Mesenchymal stem cell (in vitro differentiated cells and primary cell): ENCODE results near the gene PKN1.

Experiments used
- DNase-seq: peaks from one replicate; pipeline ENCODE4 v3.0.0-alpha.2; 2013
- H2AFZ ChIP-seq: one replicate; pipeline ENCODE4 v1.6.1; 2013; ENCODE audit warnings: low read depth, mild to moderate bottlenecking, control low read depth, inconsistent platforms, low read length, moderate library complexity
- H2AK5ac ChIP-seq: 2 replicates; pipeline ENCODE4 v1.6.1; 2013; ENCODE audit warnings: low read length, moderate library complexity, mild to moderate bottlenecking, inconsistent platforms; ENCODE audit not compliant: severe bottlenecking
- H2BK120ac ChIP-seq: one replicate; pipeline ENCODE4 v1.6.1; 2013; ENCODE audit warnings: low read depth, mild to moderate bottlenecking, inconsistent platforms, low read length, moderate library complexity
- H2BK12ac ChIP-seq, 2 experiments: one replicate each; pipeline ENCODE4 v1.6.1; 2013; ENCODE audit warnings: inconsistent platforms in 2 of 2, low read length in 2 of 2, mild to moderate bottlenecking in 2 of 2, moderate library complexity in 2 of 2, control low read depth in 1 of 2
- H2BK15ac ChIP-seq: one replicate; pipeline ENCODE4 v1.6.1; 2013; ENCODE audit warnings: mild to moderate bottlenecking, low read depth, inconsistent platforms; ENCODE audit not compliant: poor library complexity, severe bottlenecking
- H2BK5ac ChIP-seq: 2 replicates; pipeline ENCODE4 v1.6.1; 2013; ENCODE audit warnings: low read depth, mild to moderate bottlenecking, low read length, control low read depth, inconsistent platforms; ENCODE audit not compliant: poor library complexity, severe bottlenecking
- H3K14ac ChIP-seq, 2 experiments: one replicate each; pipeline ENCODE4 v1.6.1; 2013; ENCODE audit warnings: inconsistent platforms in 2 of 2, low read length in 2 of 2, control low read depth in 1 of 2, mild to moderate bottlenecking in 1 of 2, moderate library complexity in 1 of 2
- H3K18ac ChIP-seq, 2 experiments: one replicate each; pipeline ENCODE4 v1.6.1; 2013; ENCODE audit warnings: inconsistent platforms in 2 of 2, low read length in 2 of 2, control low read depth in 1 of 2, low read depth in 1 of 2, mild to moderate bottlenecking in 1 of 2
- H3K23ac ChIP-seq, 2 experiments: one replicate each; pipeline ENCODE4 v1.6.1; 2013; ENCODE audit warnings: inconsistent platforms in 2 of 2, low read length in 2 of 2, mild to moderate bottlenecking in 2 of 2, moderate library complexity in 2 of 2, control low read depth in 1 of 2
- H3K27ac ChIP-seq: 2 replicates; pipeline ENCODE4 v1.5.1; 2013; ENCODE audit warnings: mild to moderate bottlenecking, moderate library complexity, low read length, control low read depth, inconsistent platforms; ENCODE audit not compliant: poor library complexity, severe bottlenecking
- H3K27me3 ChIP-seq, 2 experiments: 2 replicates each; pipeline versions ENCODE4 v1.6.1 to v1.7.0; 2013; ENCODE audit warnings: low read length in 2 of 2, mild to moderate bottlenecking in 2 of 2, moderate library complexity in 2 of 2, control low read depth in 1 of 2, inconsistent platforms in 1 of 2; ENCODE audit not compliant: control insufficient read depth in 1 of 2, insufficient read depth in 1 of 2
- H3K36me3 ChIP-seq, 2 experiments: 2 replicates each; pipeline versions ENCODE4 v1.6.1 to v1.7.0; 2013; ENCODE audit warnings: low read length in 2 of 2, control low read depth in 1 of 2, inconsistent platforms in 1 of 2, low read depth in 1 of 2, mild to moderate bottlenecking in 1 of 2; ENCODE audit not compliant: insufficient read depth in 2 of 2, control insufficient read depth in 1 of 2
- H3K4ac ChIP-seq, 2 experiments: one replicate each; pipeline ENCODE4 v1.6.1; 2013; ENCODE audit warnings: inconsistent platforms in 2 of 2, low read length in 2 of 2, mild to moderate bottlenecking in 2 of 2, moderate library complexity in 2 of 2, control low read depth in 1 of 2, low read depth in 1 of 2
- H3K4me1 ChIP-seq: 2 replicates; pipeline ENCODE4 v1.6.1; 2013; ENCODE audit warnings: low read depth, low read length, control low read depth; ENCODE audit not compliant: control insufficient read depth, insufficient read depth
- H3K4me2 ChIP-seq: 2 replicates; pipeline ENCODE4 v1.6.1; 2013; ENCODE audit warnings: low read length, mild to moderate bottlenecking, inconsistent platforms; ENCODE audit not compliant: poor library complexity, severe bottlenecking
- H3K4me3 ChIP-seq, 2 experiments: 2 replicates each; pipeline versions ENCODE4 v1.5.1 to v1.7.0; 2013; ENCODE audit warnings: low read length in 2 of 2, mild to moderate bottlenecking in 2 of 2, control low read depth in 1 of 2, low read depth in 1 of 2; ENCODE audit not compliant: insufficient read depth in 1 of 2
- H3K79me1 ChIP-seq: replicated peaks from 2 replicates; pipeline ENCODE4 v1.6.1; 2013; ENCODE audit warnings: mild to moderate bottlenecking, control low read depth, low read length, inconsistent platforms; ENCODE audit not compliant: poor library complexity, severe bottlenecking
- H3K9ac ChIP-seq: 2 replicates; pipeline ENCODE4 v1.7.0; 2013; ENCODE audit warnings: mild to moderate bottlenecking, low read length, moderate library complexity
- H3K9me3 ChIP-seq: 2 replicates; pipeline ENCODE4 v1.7.0; 2013; ENCODE audit warnings: mild to moderate bottlenecking, low read length; ENCODE audit not compliant: control insufficient read depth
- H4K8ac ChIP-seq: one replicate; pipeline ENCODE4 v1.6.1; 2013; ENCODE audit warnings: inconsistent platforms, mild to moderate bottlenecking, low read length, moderate library complexity
- H4K91ac ChIP-seq: one replicate; pipeline ENCODE4 v1.6.1; 2013; ENCODE audit warnings: mild to moderate bottlenecking, low read length, inconsistent platforms
- WGBS: methylation state at CpG from one replicate; pipeline ENCODE4 v1.1.7; 2013; ENCODE audit warnings: mixed read lengths; 5-methylcytosine and 5-hydroxymethylcytosine counted together

Gene PKN1

GRCh38 chr19:14477418-14478112, 44.5 kb downstream of the PKN1 start:
- DNase-seq = no peak
- Histone ChIP-seq H3K14ac (no peak overlapping the region), H3K9me3 (no peaks in the 10 kb centered on the region), H4K8ac (no peak overlapping the region), H4K91ac (no peak overlapping the region), H2BK120ac (no peak overlapping the region), H3K18ac (no peak overlapping the region), H2BK5ac (no peak overlapping the region), H2AK5ac (no peak overlapping the region), H3K79me1 (peaks cover 27% of the 10 kb centered on the region), H3K36me3 (peaks cover 42 to 78% of the 10 kb centered on the region in 2 experiments), H3K27ac (peak overlapping the region; percentile 5), H3K4me3 (no peak overlapping the region), H3K9ac (no peak overlapping the region), H3K4ac (no peak overlapping the region), H3K27me3 (peaks cover 0 to 15% of the 10 kb centered on the region in 2 experiments), H3K4me2 (no peak overlapping the region), H2BK12ac (no peak overlapping the region), H2AFZ (no peak overlapping the region), H2BK15ac (no peak overlapping the region), H3K23ac (no peak overlapping the region), H3K4me1 (peaks cover 56% of the 10 kb centered on the region)
- 88% methylated on average over 8 of the region's 10 CpGs for WGBS

GRCh38 chr19:14478113-14478545, 45.0 kb downstream of the PKN1 start:
- H3K27ac ChIP-seq = no peak overlapping the region
- 90% methylated on average over 24 of the region's 24 CpGs for WGBS
- no peaks in the 10 kb centered on the region for H3K9me3 ChIP-seq
- no peak overlapping the region for H2AK5ac ChIP-seq
- no peak for DNase-seq
- H3K79me1 ChIP-seq = peaks cover 29% of the 10 kb centered on the region
- no peak overlapping the region for H4K91ac ChIP-seq
- no peak overlapping the region for H3K4me3 ChIP-seq
- peaks cover 42 to 82% of the 10 kb centered on the region in 2 experiments for H3K36me3 ChIP-seq
- H3K4me2 ChIP-seq = no peak overlapping the region
- no peak overlapping the region for H2AFZ ChIP-seq
- no peak overlapping the region for H3K4ac ChIP-seq
- no peak overlapping the region for H3K9ac ChIP-seq
- H3K27me3 ChIP-seq = peaks cover 0 to 10% of the 10 kb centered on the region in 2 experiments
- no peak overlapping the region for H2BK5ac ChIP-seq
- H3K4me1 ChIP-seq = peaks cover 54% of the 10 kb centered on the region
- no peak overlapping the region for H2BK15ac ChIP-seq
- no peak overlapping the region for H3K18ac ChIP-seq
- no peak overlapping the region for H3K23ac ChIP-seq
- H3K14ac ChIP-seq = no peak overlapping the region
- H4K8ac ChIP-seq = no peak overlapping the region
- H2BK12ac ChIP-seq = no peak overlapping the region
- no peak overlapping the region for H2BK120ac ChIP-seq

- WGBS = 97% methylated on average over 8 of the region's 14 CpGs
- DNase-seq = no peak
- H3K9ac ChIP-seq = no peak overlapping the region
- H3K4me2 ChIP-seq = no peak overlapping the region
- H3K79me1 ChIP-seq = peaks cover 29% of the 10 kb centered on the region
- H2BK12ac ChIP-seq = no peak overlapping the region
- peak overlapping the region; percentile 28 for H4K8ac ChIP-seq
- no peak overlapping the region for H3K14ac ChIP-seq
- H2BK15ac ChIP-seq = no peak overlapping the region
- H3K4ac ChIP-seq = no peak overlapping the region
- H2AFZ ChIP-seq = no peak overlapping the region
- H3K27ac ChIP-seq = peak overlapping the region; percentile 33
- H3K4me3 ChIP-seq = no peak overlapping the region
- H3K18ac ChIP-seq = no peak overlapping the region
- H2BK5ac ChIP-seq = no peak overlapping the region
- no peak overlapping the region for H4K91ac ChIP-seq
- H3K23ac ChIP-seq = no peak overlapping the region
- peak overlapping the region; percentile 61 for H2AK5ac ChIP-seq
- H3K4me1 ChIP-seq = peaks cover 54% of the 10 kb centered on the region
- H3K27me3 ChIP-seq = peaks cover 0 to 7% of the 10 kb centered on the region in 2 experiments
- no peak overlapping the region for H2BK120ac ChIP-seq
- no peaks in the 10 kb centered on the region for H3K9me3 ChIP-seq
- peaks cover 42 to 81% of the 10 kb centered on the region in 2 experiments for H3K36me3 ChIP-seq
Measured at GRCh38 chr19:14479309-14479974, 46.3 kb downstream of the PKN1 start.

GRCh38 chr19:14479975-14480699, 47.0 kb downstream of the PKN1 start:
- Histone ChIP-seq H3K27ac (peak overlapping the region; percentile 8), H2AFZ (no peak overlapping the region), H3K4ac (no peak overlapping the region), H4K91ac (peak overlapping the region; percentile 54), H3K9me3 (no peaks in the 10 kb centered on the region), H2AK5ac (peak overlapping the region; percentile 94), H3K27me3 (peaks cover 0 to under 1% of the 10 kb centered on the region in 2 experiments), H3K23ac (no peak overlapping the region), H2BK12ac (peak overlapping the region in 1 of 2 experiments; percentile 33), H3K4me2 (no peak overlapping the region), H3K4me1 (peaks cover 48% of the 10 kb centered on the region), H3K36me3 (peaks cover 44 to 86% of the 10 kb centered on the region in 2 experiments), H3K79me1 (peaks cover 30% of the 10 kb centered on the region), H2BK15ac (no peak overlapping the region), H3K9ac (no peak overlapping the region), H3K14ac (no peak overlapping the region), H3K4me3 (no peak overlapping the region), H4K8ac (peak overlapping the region; percentile 40), H3K18ac (peak overlapping the region in 1 of 2 experiments; percentile 18), H2BK5ac (peak overlapping the region; percentile 35), H2BK120ac (no peak overlapping the region)
- peak; percentile 43 for DNase-seq
- 62% methylated on average over 43 of the region's 43 CpGs for WGBS
